ENCODE data around the gene TLCD3B. TPM values are rescaled to one million over a fixed set of nuclear protein-coding genes. Genes with fewer than 3 reads are reported as not detected.

TLCD3B gene
- polyA plus RNA-seq, 1 of the 3 experiments (the other 2 are of a cell fraction): 3.8 TPM

DNA sequence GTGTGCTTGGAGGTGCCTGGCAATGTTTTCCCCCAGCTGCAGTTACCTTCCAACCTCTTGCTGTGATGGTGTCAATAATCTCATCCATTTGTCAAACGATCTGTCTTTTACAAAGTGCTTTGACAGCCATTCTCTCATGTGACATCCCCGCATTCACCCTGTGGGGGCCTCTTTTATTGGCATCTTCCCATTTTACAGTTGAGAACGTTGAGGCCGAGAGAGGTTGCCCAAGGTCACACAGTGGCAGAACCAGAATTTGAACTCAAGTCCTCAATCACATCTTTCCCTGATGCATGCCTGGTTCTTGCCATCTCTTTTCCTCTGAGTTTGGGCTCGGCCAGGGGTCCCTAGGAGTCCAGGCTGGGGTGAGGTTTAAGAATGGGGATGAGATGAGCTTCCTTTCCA is 55.9 kb downstream of the TLCD3B start (continued):
- TF ChIP-seq, protein P1, sequence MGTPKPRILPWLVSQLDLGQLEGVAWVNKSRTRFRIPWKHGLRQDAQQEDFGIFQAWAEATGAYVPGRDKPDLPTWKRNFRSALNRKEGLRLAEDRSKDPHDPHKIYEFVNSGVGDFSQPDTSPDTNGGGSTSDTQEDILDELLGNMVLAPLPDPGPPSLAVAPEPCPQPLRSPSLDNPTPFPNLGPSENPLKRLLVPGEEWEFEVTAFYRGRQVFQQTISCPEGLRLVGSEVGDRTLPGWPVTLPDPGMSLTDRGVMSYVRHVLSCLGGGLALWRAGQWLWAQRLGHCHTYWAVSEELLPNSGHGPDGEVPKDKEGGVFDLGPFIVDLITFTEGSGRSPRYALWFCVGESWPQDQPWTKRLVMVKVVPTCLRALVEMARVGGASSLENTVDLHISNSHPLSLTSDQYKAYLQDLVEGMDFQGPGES (IDR thresholded peaks at IDR 0.05; ENCODE audit: low read depth, low read length): no peak
- TF ChIP-seq, protein P2, sequence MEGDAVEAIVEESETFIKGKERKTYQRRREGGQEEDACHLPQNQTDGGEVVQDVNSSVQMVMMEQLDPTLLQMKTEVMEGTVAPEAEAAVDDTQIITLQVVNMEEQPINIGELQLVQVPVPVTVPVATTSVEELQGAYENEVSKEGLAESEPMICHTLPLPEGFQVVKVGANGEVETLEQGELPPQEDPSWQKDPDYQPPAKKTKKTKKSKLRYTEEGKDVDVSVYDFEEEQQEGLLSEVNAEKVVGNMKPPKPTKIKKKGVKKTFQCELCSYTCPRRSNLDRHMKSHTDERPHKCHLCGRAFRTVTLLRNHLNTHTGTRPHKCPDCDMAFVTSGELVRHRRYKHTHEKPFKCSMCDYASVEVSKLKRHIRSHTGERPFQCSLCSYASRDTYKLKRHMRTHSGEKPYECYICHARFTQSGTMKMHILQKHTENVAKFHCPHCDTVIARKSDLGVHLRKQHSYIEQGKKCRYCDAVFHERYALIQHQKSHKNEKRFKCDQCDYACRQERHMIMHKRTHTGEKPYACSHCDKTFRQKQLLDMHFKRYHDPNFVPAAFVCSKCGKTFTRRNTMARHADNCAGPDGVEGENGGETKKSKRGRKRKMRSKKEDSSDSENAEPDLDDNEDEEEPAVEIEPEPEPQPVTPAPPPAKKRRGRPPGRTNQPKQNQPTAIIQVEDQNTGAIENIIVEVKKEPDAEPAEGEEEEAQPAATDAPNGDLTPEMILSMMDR (IDR thresholded peaks at IDR 0.05): no peak
- TF ChIP-seq TAF1 (IDR thresholded peaks at IDR 0.05; ENCODE audit: borderline replicate concordance, low read depth, low read length) (no peak), YY1 (IDR thresholded peaks at IDR 0.05; ENCODE audit: low read depth) (no peak)
- TF ChIP-seq, protein P3, sequence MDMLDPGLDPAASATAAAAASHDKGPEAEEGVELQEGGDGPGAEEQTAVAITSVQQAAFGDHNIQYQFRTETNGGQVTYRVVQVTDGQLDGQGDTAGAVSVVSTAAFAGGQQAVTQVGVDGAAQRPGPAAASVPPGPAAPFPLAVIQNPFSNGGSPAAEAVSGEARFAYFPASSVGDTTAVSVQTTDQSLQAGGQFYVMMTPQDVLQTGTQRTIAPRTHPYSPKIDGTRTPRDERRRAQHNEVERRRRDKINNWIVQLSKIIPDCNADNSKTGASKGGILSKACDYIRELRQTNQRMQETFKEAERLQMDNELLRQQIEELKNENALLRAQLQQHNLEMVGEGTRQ (IDR thresholded peaks at IDR 0.05; ENCODE audit: borderline replicate concordance, low read depth, low read length): no peak
- TF ChIP-seq, protein P4, sequence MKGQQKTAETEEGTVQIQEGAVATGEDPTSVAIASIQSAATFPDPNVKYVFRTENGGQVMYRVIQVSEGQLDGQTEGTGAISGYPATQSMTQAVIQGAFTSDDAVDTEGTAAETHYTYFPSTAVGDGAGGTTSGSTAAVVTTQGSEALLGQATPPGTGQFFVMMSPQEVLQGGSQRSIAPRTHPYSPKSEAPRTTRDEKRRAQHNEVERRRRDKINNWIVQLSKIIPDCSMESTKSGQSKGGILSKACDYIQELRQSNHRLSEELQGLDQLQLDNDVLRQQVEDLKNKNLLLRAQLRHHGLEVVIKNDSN (IDR thresholded peaks at IDR 0.05; ENCODE audit: borderline replicate concordance, low read depth): no peak

Other genes with a start within 250 kb of the TLCD3B start
- 63.8 and 64.1 TPM in 2 replicates for gene KIF22, start 240.5 kb downstream of the TLCD3B start, polyA plus RNA-seq (2012; rRNA removed)
- 117 and 163 TPM in 2 replicates for gene MAZ, start 224.7 kb downstream of the TLCD3B start, polyA plus RNA-seq (2012; rRNA removed)
- gene PRRT2, start 219.1 kb downstream of the TLCD3B start, polyA plus RNA-seq (2012; rRNA removed): 28.1 and 29.3 TPM in 2 replicates
- 48.5 and 57.7 TPM in 2 replicates for gene PAGR1, start 215.1 kb downstream of the TLCD3B start, polyA plus RNA-seq (2012; rRNA removed)
- 198 and 222 TPM in 2 replicates for gene MVP, start 210.8 kb downstream of the TLCD3B start, polyA plus RNA-seq (2012; rRNA removed)
- 90.7 and 94.8 TPM in 2 replicates for gene CDIPT, start 168.0 kb downstream of the TLCD3B start, polyA plus RNA-seq (2012; rRNA removed)
- 26.6 and 59.8 TPM in 2 replicates for gene SEZ6L2, start 131.7 kb downstream of the TLCD3B start, polyA plus RNA-seq (2012; rRNA removed)
- 29.0 and 35.1 TPM in 2 replicates for gene ASPHD1, start 130.8 kb downstream of the TLCD3B start, polyA plus RNA-seq (2012; rRNA removed)
- 28.5 and 31.0 TPM in 2 replicates for gene KCTD13, start 105.0 kb downstream of the TLCD3B start, polyA plus RNA-seq (2012; rRNA removed)
- gene TMEM219, start 69.2 kb downstream of the TLCD3B start, polyA plus RNA-seq (2012; rRNA removed): 95.0 and 101 TPM in 2 replicates
- gene TAOK2, start 57.4 kb downstream of the TLCD3B start, polyA plus RNA-seq (2012; rRNA removed): 21.9 and 23.1 TPM in 2 replicates
- gene HIRIP3, start 35.7 kb downstream of the TLCD3B start, polyA plus RNA-seq (2012; rRNA removed): 15.4 and 18.9 TPM in 2 replicates
- gene INO80E, start 35.0 kb downstream of the TLCD3B start, polyA plus RNA-seq (2012; rRNA removed): 43.9 and 46.6 TPM in 2 replicates
- gene DOC2A, start 20.2 kb downstream of the TLCD3B start, polyA plus RNA-seq (2012; rRNA removed): 10.3 and 10.4 TPM in 2 replicates
- gene C16orf92, start 8.1 kb downstream of the TLCD3B start, polyA plus RNA-seq (2012; rRNA removed): not detected in 2 replicates
- 437 and 641 TPM in 2 replicates for gene ALDOA, start 34.5 kb upstream of the TLCD3B start, polyA plus RNA-seq (2012; rRNA removed)
- gene PPP4C, start 44.7 kb upstream of the TLCD3B start, polyA plus RNA-seq (2012; rRNA removed): 325 and 339 TPM in 2 replicates
- gene TBX6, start 60.7 kb upstream of the TLCD3B start, polyA plus RNA-seq (2012; rRNA removed): 0.16 and 0.18 TPM in 2 replicates
- gene YPEL3, start 64.9 kb upstream of the TLCD3B start, polyA plus RNA-seq (2012; rRNA removed): 24.5 and 36.6 TPM in 2 replicates
- gene GDPD3, start 82.3 kb upstream of the TLCD3B start, polyA plus RNA-seq (2012; rRNA removed): 1.5 and 2.3 TPM in 2 replicates
- gene MAPK3, start 91.9 kb upstream of the TLCD3B start, polyA plus RNA-seq (2012; rRNA removed): 65.6 and 67.3 TPM in 2 replicates
- gene CORO1A, start 152.3 kb upstream of the TLCD3B start, polyA plus RNA-seq (2012; rRNA removed): 13.0 and 13.5 TPM in 2 replicates
- gene BOLA2B, start 162.4 kb upstream of the TLCD3B start, polyA plus RNA-seq (2012; rRNA removed): 660 and 726 TPM in 2 replicates
- 45.0 and 68.8 TPM in 2 replicates for gene SLX1A, start 162.6 kb upstream of the TLCD3B start, polyA plus RNA-seq (2012; rRNA removed)
- gene SULT1A3, start 168.0 kb upstream of the TLCD3B start, polyA plus RNA-seq (2012; rRNA removed): 20.4 and 24.1 TPM in 2 replicates
- 1.9 and 5.3 TPM in 2 replicates for gene NPIPB13, start 217.2 kb upstream of the TLCD3B start, polyA plus RNA-seq (2012; rRNA removed)